ENCODE measurements around the gene IPCEF1.
A peak's percentile ranks its signal among the peaks of the same experiment; 100 is the strongest.

Gene IPCEF1

GRCh38 chr6:154156135-154156896 is 200.3 kb downstream of the IPCEF1 start:
- DNase-seq: peak; percentile 68

DNA sequence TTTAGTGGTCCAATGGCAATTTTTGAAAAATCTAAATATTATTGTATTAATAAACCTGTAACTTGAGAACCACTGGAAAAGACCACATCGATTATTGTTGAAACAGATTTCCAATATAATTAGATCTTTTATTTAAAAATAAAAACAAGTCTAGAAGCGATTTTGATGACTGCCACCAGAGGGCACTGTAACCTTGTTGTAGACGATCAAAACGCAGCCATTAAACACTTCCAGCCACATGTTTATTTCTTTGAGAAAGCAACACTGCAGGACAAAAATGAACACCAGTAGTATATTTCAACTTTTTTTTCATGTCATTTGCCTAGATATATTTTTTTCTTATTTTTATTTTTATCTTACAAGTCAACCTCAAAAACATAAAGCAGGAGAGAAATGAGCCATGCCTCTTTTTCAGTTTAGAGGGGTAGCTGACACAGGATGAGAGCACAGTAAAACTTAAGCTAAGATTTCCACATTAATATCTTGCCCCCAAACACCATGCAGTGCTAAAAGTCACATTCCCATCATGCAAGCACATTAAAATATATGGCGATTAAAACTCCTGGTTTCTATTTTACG is 202.1 kb downstream of the IPCEF1 start:
- DNase-seq: peak; percentile 67

DNA sequence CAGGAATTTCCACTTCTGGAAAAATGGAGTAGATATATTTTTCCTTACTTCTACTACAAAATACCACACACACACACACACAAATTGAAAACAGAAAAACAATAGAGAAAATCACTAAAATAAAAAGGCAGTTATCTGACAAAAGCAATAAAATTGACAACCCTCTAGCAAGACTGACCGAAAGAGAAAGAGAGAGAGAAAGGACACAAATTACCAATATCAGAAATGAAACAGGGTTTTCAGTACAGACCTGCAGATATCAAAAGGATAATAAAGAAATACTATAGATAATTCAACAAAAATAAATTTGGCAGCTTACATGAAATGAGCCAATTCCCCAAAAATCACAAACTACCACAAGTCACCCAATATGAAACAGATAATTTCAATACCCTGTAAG is 212.8 kb downstream of the IPCEF1 start:
- DNase-seq: no peak

GRCh38 chr6:154140743-154141142 is 215.9 kb downstream of the IPCEF1 start:
- DNase-seq: no peak

GRCh38 chr6:154139892-154140291 is 216.7 kb downstream of the IPCEF1 start:
- DNase-seq: no peak

- DNase-seq: no peak
Measured at GRCh38 chr6:154138793-154139192, 217.8 kb downstream of the IPCEF1 start.

DNA sequence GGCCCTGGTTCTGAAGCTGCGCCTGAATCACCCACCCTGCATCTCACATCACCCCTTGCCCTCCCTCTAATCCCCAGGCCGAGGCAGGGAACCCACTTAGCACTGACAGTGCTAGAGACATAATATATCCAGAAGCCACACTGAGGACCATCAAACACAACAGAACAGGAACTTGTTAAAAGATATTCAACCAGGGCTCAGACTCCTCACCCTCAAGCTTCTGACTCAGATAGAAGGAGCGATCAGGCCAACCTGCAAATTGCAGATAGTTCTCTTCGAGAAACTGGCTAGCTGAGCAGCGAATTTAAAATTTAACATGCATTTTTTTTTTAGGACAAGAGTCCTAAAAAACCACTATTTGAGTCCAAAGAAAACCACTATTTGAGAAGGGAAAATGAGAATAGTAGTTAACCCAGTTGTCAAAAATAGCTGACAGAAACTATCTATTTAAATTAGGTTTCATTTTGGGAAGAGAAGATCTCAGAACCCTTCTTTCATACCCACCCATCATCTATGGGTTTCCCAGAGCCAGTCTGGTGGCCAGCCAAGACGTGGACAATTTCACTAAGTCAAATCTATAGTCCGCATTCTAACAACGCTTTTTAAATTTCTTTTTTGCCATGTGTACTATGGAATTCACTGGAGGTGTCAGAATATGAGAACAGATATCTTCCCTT is 222.0 kb downstream of the IPCEF1 start:
- DNase-seq: no peak

DNA sequence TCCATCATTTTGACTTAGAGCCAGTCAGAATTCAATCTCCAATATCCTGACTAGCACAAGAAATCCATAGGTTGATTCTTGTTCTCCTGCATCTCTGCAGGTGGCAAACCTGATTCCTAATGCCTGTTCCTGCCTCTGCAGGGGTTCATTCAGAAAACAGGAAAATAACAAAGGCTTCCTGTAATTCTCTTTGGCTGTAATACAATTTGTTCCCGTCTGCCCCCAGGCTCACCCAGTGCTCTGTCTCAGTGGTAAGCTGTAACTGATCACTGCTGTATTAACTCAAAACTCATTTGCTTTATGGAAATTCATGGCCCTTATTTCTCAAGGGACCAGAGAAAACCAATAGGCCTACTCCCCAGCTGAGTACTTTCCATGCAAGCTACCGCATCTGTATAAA is 228.9 kb downstream of the IPCEF1 start:
- no peak for DNase-seq

GRCh38 chr6:154125421-154125820 is 231.2 kb downstream of the IPCEF1 start:
- DNase-seq: no peak

DNA sequence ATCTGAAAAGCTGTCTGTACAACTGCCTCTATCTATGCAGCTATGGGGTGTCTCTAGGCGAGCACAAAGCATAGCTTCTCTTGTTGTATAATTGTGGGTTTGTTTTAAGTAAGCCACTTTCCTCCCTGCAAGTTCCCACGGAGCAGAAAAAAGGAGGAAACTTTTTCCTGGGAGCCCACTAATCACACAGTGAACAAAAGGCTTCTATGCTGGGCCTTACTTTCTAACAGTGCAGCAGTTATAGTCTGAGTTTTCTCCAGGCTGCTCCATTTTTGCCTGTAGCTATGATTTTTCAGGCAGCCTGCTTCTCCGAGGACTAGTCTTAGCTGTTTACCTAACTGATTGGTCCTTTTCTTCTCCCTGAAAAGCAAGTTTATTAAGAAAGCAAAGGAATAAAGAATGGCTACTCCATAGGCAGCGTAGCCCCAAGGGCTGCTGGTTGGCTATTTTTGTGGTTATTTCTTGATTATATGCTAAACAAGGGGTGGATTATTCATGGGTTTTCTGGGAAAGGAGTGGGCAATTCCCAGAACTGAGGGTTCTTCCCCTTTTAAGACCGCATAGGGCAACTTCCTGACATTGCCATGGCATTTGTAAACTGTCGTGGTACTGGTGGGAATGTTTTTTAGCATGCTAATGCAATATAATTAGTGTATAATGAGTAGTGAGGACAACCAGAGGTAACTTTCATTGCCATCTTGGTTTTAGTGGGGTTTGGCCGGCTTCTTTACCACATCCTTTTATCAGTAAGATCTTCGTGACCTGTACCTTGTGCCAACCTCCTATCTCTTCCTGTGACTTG is 233.2 kb downstream of the IPCEF1 start:
- DNase-seq: no peak

- no peak for DNase-seq
Measured at GRCh38 chr6:154122195-154122925, 234.2 kb downstream of the IPCEF1 start.

GRCh38 chr6:154117485-154117884 is 239.1 kb downstream of the IPCEF1 start:
- no peak for DNase-seq

GRCh38 chr6:154113392-154113791 is 243.2 kb downstream of the IPCEF1 start:
- DNase-seq: no peak

DNA sequence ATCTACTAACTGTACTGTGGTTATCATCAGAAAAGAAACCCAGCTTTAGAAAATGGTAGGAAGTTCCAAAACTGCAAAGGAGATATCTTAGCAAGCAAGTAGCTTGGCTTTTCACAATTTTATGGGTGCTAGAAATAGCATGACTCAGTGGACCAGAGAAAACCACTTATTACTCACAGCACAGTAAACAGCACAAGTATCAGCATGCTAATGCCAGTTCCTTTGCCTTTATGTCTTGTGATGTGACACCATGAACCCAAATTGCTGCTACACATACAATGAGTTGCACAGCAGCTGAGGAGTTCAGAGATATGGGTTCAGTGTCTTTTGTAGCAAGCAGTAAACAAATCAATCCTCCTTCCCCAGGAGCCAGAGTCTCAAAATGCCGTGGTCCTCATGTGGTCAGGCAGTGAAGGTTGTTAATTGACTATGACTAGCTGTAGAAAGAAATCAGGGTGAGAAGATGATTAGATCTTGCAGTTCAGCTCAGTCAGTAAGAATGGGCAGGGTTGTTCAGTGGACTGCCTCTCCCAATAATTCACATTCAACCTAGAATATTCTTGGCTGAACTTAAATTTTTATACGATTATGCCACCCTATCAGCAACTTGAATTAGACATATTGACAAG is 244.3 kb downstream of the IPCEF1 start:
- no peak for DNase-seq

DNA sequence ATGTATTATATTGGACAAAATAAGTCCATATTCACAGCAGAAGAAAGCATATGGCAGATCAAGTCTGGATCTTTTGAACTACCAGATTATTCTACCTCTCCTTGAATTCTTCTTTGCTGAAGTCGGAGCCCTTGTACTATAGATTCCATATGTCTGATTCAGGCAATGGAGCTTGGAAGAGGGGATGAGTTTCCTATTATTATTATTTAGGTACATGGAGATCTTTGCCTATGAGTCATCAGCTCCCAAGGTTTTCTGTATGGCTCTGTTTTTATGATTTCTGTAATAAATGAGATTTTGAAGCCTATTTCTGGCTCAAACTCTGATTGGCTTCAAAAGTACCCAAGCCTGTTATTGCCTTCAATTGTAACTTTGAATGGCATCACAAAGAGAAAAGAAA is 245.6 kb downstream of the IPCEF1 start:
- DNase-seq: no peak

DNA sequence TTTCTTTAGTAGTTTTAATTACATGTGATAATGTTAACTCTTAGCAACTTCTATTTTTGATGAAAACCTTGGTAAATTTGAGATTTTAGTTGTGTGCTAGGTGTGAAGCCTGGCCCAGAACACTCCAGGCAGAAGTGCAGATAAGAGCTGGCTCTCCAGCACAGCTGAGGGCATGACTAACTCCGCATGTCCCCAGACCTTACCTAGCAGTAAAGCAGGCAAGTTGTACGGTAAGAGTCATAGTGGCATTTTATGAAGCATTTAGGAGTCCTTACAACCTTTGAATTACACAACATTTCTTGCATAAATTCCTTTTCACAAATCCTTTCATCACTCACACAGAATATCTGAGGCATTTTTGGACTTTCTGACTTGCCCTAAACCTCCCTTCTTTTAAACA is 250.4 kb downstream of the IPCEF1 start:
- DNase-seq: no peak
